ENCODE data around the gene PALD1. TPM values are rescaled to one million over a fixed set of nuclear protein-coding genes. Genes with fewer than 3 reads are reported as not detected.

The PALD1 gene
- total RNA-seq, 4 donors from 2014 or later: 6.0 to 9.7 (median 6.4) TPM

DNA sequence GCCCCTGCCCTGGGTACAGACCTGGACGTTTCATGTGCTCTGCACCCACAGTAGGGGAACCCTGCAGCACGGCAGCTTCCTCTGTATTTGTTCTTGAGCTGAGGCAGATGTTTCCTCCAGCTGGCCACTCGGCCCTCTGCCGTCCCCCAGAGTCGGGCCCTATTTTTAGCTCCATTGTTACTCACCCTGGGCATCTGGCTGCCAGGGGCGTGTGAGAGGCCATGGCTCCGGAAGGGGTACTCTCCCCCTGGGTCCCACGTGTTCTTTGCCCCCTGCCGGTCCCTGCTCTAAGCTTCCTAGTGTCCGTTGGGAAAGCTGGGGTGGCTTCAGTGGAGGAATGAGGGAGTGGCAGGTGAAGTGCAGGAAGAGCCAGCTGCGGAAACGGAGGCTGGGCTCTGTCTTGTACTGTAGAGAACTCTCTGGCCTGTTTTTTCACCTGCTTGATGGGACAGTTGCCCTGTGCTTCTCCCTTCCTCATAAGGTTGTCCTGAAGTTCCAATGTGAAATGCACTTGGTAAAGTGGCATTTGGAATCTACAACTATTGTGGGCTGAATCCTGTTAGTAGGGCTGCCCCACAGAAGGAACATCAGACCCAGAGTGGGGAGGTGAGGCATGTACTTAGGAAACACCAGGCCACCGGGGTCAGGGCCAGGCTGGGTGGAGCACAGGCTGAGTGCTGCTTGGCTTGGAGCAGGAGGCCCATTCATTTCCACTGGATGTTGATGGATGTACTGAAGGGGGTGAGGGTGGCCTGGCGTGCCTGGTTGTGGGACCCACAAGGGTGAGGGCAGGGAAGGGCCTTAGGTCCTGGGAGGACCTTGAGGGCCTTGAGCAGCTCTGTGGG lies 30.6 kb downstream of the PALD1 start:
- WGBS, 2 donors: 39 to 51% methylated on average over 13 to 14 of the region's 14 CpGs
- DNase-seq (ENCODE audit: low spot score in 2 of 2): peak in 1 of 2 donors; percentile 88
- H3K4me3 ChIP-seq (ENCODE audit: low read depth, poor library complexity, severe bottlenecking): no peak overlapping the region
- intact Hi-C loops (cut with DNase I; ENCODE audit: low total_unique reads): no loop called here
- TF ChIP-seq POLR2A (IDR thresholded peaks at IDR 0.05): no peak
- TF ChIP-seq, protein P1, sequence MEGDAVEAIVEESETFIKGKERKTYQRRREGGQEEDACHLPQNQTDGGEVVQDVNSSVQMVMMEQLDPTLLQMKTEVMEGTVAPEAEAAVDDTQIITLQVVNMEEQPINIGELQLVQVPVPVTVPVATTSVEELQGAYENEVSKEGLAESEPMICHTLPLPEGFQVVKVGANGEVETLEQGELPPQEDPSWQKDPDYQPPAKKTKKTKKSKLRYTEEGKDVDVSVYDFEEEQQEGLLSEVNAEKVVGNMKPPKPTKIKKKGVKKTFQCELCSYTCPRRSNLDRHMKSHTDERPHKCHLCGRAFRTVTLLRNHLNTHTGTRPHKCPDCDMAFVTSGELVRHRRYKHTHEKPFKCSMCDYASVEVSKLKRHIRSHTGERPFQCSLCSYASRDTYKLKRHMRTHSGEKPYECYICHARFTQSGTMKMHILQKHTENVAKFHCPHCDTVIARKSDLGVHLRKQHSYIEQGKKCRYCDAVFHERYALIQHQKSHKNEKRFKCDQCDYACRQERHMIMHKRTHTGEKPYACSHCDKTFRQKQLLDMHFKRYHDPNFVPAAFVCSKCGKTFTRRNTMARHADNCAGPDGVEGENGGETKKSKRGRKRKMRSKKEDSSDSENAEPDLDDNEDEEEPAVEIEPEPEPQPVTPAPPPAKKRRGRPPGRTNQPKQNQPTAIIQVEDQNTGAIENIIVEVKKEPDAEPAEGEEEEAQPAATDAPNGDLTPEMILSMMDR (IDR thresholded peaks at IDR 0.05): no peak

DNA sequence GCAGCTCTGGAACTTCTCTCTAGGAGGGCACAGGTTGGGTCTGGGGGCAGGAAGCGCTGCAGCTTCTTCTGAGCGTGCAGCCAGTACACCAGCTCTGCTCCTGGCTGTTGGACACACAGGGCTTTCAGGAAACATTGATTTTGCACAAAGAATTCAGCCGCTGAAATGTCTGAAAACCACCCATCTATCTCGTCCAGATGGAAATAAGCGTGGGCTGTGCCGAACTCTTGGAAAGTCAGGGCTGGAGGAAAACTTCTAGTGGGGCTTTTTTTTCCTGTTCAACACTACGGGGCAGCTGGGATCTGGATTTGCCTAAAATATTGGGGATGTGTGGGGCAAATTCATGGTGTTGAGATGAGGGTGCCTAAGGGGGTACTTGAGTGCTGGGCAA lies 31.2 kb downstream of the PALD1 start:
- DNase-seq (ENCODE audit: low spot score in 2 of 2): no peak
- TF ChIP-seq, protein P1 (IDR thresholded peaks at IDR 0.05): no peak
- no peak for TF ChIP-seq POLR2A (IDR thresholded peaks at IDR 0.05)
- intact Hi-C loops (cut with DNase I; ENCODE audit: low total_unique reads): no loop called here
- no peak overlapping the region for H3K4me3 ChIP-seq (ENCODE audit: low read depth, poor library complexity, severe bottlenecking)
- 75 to 93% methylated on average over 7 of the region's 7 CpGs for WGBS, 2 donors

DNA sequence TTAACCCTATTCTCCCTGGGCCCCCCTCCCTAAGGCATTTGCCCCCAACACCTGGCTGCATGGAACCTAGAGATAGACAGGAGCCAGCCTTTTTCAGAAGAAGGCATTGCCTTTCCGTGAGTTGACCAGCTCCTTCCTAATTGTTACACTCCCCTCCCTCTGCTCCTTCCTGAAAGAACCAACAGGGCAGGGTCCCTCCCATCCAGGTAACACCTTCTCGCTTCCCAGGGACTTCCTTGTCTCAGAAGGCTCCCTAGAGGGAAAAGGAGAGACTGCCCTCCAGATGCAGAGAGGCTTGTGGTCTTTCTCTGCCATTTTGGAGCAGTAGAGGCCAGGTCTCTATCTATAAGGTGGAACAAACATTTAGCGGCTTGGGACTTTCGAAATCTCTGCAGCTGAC lies 31.9 kb downstream of the PALD1 start:
- intact Hi-C loops (cut with DNase I; ENCODE audit: low total_unique reads): no loop called here
- H3K4me3 ChIP-seq (ENCODE audit: low read depth, poor library complexity, severe bottlenecking): no peak overlapping the region
- no peak for DNase-seq (ENCODE audit: low spot score in 2 of 2)
- no peak for TF ChIP-seq POLR2A (IDR thresholded peaks at IDR 0.05)
- TF ChIP-seq, protein P1 (IDR thresholded peaks at IDR 0.05): no peak
- 92 to 95% methylated on average over 4 of the region's 4 CpGs for WGBS, 2 donors

DNA sequence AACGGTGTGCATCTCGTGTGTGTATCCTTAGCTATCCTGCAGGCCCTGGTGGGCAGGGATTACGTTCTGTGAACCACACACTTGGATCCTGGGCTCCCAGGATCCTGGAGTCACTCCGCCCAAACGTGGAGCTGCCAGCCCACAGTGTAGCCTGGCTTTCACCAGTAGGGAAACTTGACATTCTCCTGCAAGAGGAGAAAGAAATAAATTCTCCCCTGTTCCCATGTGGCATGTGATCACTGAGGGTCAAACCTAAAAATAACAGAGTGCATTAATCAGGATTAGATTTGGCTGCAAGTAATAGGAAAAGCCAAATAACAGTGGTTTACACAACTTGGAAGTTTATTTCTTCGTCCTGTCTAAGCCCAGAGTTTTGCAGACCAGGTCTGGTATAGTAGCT lies 32.3 kb downstream of the PALD1 start:
- WGBS, 2 donors: 57 to 67% methylated on average over 6 of the region's 6 CpGs
- H3K4me3 ChIP-seq (ENCODE audit: low read depth, poor library complexity, severe bottlenecking): no peak overlapping the region
- DNase-seq (ENCODE audit: low spot score in 2 of 2): no peak
- TF ChIP-seq POLR2A (IDR thresholded peaks at IDR 0.05): no peak
- TF ChIP-seq, protein P1 (IDR thresholded peaks at IDR 0.05): no peak
- intact Hi-C loops (cut with DNase I; ENCODE audit: low total_unique reads): no loop called here

DNA sequence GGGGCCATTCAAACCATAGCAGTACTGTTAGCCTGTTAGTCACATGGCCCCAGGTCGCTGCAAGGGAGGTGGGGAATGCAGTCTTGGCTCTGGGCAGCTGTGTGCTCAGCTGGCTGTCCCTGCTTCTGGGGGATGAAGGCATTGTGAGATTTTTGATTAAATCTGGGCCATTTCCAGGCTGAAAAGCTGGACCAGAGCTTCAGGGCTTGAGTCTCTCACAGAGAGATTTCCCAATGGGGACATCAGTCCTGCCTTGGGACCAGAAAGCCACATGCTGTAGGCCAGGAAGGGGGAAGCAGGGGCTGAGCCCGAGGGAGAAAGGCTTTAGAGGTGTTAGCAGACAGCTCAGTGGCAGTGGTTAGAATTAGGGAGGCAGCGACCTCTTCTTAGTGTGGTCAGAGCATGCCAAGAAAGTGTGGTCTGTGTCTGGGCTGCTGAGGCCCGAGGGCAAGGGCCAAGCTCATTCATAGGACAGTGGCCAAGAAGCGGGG lies 33.6 kb downstream of the PALD1 start:
- TF ChIP-seq, protein P1 (IDR thresholded peaks at IDR 0.05): no peak
- no peak for TF ChIP-seq POLR2A (IDR thresholded peaks at IDR 0.05)
- intact Hi-C loops (cut with DNase I; ENCODE audit: low total_unique reads): no loop called here
- 67 to 70% methylated on average over 5 of the region's 5 CpGs for WGBS, 2 donors
- no peak for DNase-seq (ENCODE audit: low spot score in 2 of 2)
- no peak overlapping the region for H3K4me3 ChIP-seq (ENCODE audit: low read depth, poor library complexity, severe bottlenecking)

Measured in lower leg skin (tissue), 4 donors.